ENCODE data around the gene LARP1.
"Not testable (repeated sequence)": the region's sequence is repeated elsewhere in the genome, so short reads cannot be mapped to it uniquely, and the experiment has no call there.

The LARP1 gene

DNA sequence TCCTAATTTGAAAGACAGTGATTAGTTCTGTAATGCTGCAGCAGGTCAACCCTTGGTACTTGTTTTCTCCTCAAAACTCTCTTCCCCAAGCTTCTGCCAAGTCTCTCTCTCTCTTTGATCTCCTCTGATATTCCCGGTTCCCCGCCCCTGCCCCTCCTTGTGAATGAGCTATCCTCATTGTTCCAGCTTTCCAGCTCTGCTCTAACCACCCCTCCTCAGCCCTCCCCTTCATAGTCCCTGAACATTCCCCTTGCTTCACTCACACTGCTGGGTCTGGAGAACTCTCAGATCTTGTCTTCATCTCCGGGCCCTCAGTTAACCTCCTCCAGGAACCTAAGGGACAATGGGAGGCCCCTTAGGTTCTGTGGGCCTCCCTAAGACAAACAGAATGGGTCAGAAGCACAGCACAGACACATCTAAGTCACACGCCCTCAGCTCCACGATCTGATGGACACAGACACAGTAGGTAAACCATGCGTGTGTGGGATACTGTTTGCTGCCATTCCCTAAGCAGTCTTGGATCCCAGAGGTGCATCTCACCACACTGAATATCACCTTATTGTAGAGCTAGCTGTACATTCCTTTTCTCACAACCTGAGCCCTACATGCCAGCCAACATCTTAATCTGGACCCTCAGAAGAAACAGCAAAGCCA is 17.4 kb upstream of the LARP1 start:
- no peaks in the 10 kb centered on the region for H3K4me1 ChIP-seq (ENCODE audit: control insufficient read depth, insufficient read depth, low read length)
- H3K4me2 ChIP-seq (ENCODE audit: low read length), result no peak overlapping the region
- H3K4me3 ChIP-seq (ENCODE audit: low read length), result no peak overlapping the region
- no peak overlapping the region for H3K9ac ChIP-seq (ENCODE audit: low read depth, low read length)
- no peaks in the 10 kb centered on the region for H3K27me3 ChIP-seq (ENCODE audit: control insufficient read depth, insufficient read depth, low read length)
- H3K9me3 ChIP-seq (replicated peaks; ENCODE audit: low read length), result no peaks in the 10 kb centered on the region
- no peaks in the 10 kb centered on the region for H3K36me3 ChIP-seq (ENCODE audit: insufficient read depth, low read length)

DNA sequence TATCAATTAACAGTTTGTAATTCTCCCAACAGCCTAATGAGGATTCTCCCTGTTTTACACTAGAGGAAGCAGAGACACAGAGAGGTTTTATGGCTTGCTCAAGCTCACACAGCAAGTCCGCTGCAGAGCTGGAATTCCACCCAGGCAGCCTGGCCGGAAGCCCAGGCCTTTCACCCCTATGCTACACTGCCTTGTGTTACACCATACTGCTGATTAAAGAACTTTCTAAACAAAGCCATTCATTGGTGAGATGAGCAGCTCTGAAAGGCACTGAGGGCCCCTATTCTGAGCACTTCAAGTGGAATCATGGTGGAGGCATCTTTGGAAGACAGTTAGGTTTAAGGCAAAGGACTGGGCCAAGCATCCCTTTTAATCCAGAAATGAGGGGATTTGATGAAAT is 14.7 kb upstream of the LARP1 start:
- Histone ChIP-seq H3K4me1 (ENCODE audit: control insufficient read depth, insufficient read depth, low read length) (no peaks in the 10 kb centered on the region), H3K36me3 (ENCODE audit: insufficient read depth, low read length) (no peaks in the 10 kb centered on the region), H3K4me2 (ENCODE audit: low read length) (no peak overlapping the region), H3K27me3 (ENCODE audit: control insufficient read depth, insufficient read depth, low read length) (no peaks in the 10 kb centered on the region), H3K9me3 (replicated peaks; ENCODE audit: low read length) (no peaks in the 10 kb centered on the region), H3K4me3 (ENCODE audit: low read length) (no peak overlapping the region), H3K9ac (ENCODE audit: low read depth, low read length) (no peak overlapping the region)

DNA sequence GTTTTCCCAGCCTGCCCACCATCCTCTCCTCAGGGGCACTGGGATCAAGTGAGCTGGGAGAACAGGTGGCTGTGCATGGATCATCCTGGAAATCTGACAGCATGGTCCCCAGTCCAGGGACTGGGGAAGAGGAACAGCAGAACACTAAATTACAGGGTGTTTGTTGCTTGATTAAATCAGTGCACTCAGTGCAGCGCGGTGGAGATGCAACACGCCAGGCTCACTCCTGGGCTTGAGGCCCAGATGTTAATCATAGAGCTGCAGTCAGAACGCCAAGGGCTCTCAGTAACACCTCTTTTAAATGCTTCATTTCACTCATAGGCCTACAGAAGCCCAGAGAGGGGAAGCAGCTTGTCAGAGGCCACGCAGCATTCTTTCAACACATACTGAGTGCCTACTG is 14.2 kb upstream of the LARP1 start:
- no peaks in the 10 kb centered on the region for H3K36me3 ChIP-seq (ENCODE audit: insufficient read depth, low read length)
- H3K27me3 ChIP-seq (ENCODE audit: control insufficient read depth, insufficient read depth, low read length), result no peaks in the 10 kb centered on the region
- no peak overlapping the region for H3K9ac ChIP-seq (ENCODE audit: low read depth, low read length)
- no peak overlapping the region for H3K4me3 ChIP-seq (ENCODE audit: low read length)
- no peaks in the 10 kb centered on the region for H3K4me1 ChIP-seq (ENCODE audit: control insufficient read depth, insufficient read depth, low read length)
- no peak overlapping the region for H3K4me2 ChIP-seq (ENCODE audit: low read length)
- no peaks in the 10 kb centered on the region for H3K9me3 ChIP-seq (replicated peaks; ENCODE audit: low read length)

DNA sequence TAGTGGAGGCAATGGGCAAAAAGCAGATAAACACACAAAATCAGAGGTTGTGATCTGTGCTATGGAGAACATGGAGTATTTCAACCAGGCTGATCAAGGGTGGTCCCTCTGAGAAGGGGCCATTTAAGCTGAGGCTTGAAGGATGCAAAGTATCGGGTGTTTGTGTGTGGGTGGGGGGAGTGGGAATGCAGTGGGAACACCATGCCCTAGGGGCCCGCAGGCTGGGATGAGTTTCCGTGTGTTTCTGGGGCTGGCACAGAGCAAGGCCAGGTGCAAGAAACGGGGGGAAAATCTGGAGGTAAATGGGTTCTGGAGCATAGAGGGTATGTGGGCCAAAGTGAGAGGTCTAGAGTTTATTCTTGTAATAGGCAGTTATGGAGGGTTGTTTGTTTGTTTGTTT is 13.8 kb upstream of the LARP1 start:
- Histone ChIP-seq H3K27me3 (ENCODE audit: control insufficient read depth, insufficient read depth, low read length) (no peaks in the 10 kb centered on the region), H3K9me3 (replicated peaks; ENCODE audit: low read length) (no peaks in the 10 kb centered on the region), H3K36me3 (ENCODE audit: insufficient read depth, low read length) (no peaks in the 10 kb centered on the region)

DNA sequence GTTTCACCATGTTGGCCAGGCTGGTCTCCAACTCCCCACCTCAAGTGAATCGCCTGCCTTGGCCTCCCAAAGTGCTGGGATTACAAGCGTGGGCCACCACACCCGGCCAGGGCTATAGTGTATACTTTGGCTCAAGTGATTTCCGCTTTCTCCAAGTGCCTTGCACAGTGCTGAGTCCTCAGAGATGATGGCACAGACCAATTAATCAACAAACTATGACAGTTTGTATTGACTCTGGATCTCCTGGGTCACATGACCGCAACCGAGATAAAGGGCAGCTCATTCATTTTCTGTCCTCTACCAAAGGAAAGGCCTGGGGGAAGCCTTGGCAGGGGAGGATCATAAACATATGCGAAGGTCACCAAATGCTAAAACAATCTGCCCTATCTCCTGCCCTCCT is 11.4 kb upstream of the LARP1 start:
- Histone ChIP-seq H3K4me3 (ENCODE audit: low read length) (no peak overlapping the region), H3K4me2 (ENCODE audit: low read length) (no peak overlapping the region), H3K4me1 (ENCODE audit: control insufficient read depth, insufficient read depth, low read length) (no peaks in the 10 kb centered on the region), H3K36me3 (ENCODE audit: insufficient read depth, low read length) (no peaks in the 10 kb centered on the region), H3K9me3 (replicated peaks; ENCODE audit: low read length) (no peaks in the 10 kb centered on the region), H3K27me3 (ENCODE audit: control insufficient read depth, insufficient read depth, low read length) (no peaks in the 10 kb centered on the region), H3K9ac (ENCODE audit: low read depth, low read length) (no peak overlapping the region)

More for the DNA sequence above, 13.8 kb upstream of the LARP1 start:
- H3K4me1 ChIP-seq (ENCODE audit: control insufficient read depth, insufficient read depth, low read length), result no peaks in the 10 kb centered on the region
- H3K4me2 ChIP-seq (ENCODE audit: low read length), result no peak overlapping the region
- H3K4me3 ChIP-seq (ENCODE audit: low read length), result no peak overlapping the region
- H3K9ac ChIP-seq (ENCODE audit: low read depth, low read length), result no peak overlapping the region

DNA sequence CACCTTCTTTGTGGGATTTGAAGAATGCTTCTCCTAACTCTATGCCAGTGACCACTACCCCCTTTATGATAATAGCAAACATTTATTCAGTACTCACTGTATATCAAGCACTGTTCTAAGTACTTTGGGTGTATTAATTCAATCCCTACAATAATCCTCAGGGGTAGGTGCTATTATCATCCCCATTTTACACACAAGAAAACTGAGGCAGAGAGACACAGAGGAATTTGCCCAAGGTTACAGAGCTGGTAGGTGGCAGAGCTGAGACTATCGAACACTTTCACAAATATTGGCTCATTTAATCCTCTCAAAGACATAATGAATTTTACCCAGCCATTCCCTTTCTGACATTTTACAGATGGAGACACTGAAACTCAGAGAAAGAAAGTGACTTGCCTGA is 9.8 kb upstream of the LARP1 start:
- no peaks in the 10 kb centered on the region for H3K36me3 ChIP-seq (ENCODE audit: insufficient read depth, low read length)
- H3K4me2 ChIP-seq (ENCODE audit: low read length), result no peak overlapping the region
- H3K9ac ChIP-seq (ENCODE audit: low read depth, low read length), result no peak overlapping the region
- no peaks in the 10 kb centered on the region for H3K27me3 ChIP-seq (ENCODE audit: control insufficient read depth, insufficient read depth, low read length)
- no peaks in the 10 kb centered on the region for H3K4me1 ChIP-seq (ENCODE audit: control insufficient read depth, insufficient read depth, low read length)
- no peaks in the 10 kb centered on the region for H3K9me3 ChIP-seq (replicated peaks; ENCODE audit: low read length)
- H3K4me3 ChIP-seq (ENCODE audit: low read length), result no peak overlapping the region

DNA sequence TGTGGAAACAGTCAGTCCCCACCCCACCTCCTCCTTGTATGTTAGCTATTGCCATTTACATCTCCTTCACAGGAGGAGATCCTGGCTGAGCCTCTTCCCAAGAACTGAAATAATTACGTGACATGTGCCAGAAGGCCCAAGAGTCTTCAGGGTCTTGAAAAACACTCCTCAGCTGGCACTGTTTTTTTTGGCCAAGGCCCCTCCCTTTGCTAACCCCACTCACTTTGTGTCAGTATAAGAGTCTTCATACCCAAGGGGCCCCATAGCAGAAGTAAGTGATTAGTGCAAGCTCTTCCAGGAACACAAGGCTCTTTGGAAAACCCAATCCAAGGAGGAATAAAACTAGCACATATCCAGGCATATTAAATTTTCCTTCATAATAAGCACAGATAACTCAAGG is 5.7 kb upstream of the LARP1 start:
- no peak overlapping the region for H3K9ac ChIP-seq (ENCODE audit: low read depth, low read length)
- no peak overlapping the region for H3K4me3 ChIP-seq (ENCODE audit: low read length)
- H3K4me1 ChIP-seq (ENCODE audit: control insufficient read depth, insufficient read depth, low read length), result peaks cover 12% of the 10 kb centered on the region

DNA sequence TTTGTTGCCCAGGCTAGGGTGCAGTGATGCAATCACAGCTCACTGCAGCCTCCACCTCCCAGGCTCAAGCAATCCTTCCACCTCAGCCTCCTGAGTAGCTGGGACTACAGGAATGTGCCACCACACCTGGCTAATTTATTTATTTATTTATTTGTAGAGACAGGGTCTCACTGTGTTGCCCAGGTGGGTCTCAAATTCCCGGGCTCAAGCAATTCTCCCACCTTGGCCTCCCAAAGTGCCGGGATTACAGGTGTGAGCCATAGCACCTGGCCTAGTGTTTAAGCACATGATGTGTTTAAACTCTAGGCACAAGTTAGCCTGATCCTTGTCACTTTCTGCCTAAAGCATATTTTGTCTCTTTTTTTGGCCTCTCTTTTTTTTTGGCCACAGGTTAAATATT is 4.5 kb upstream of the LARP1 start:
- H3K27me3 ChIP-seq (ENCODE audit: control insufficient read depth, insufficient read depth, low read length); H3K9me3 ChIP-seq (replicated peaks; ENCODE audit: low read length); H3K4me3 ChIP-seq (ENCODE audit: low read length); H3K36me3 ChIP-seq (ENCODE audit: insufficient read depth, low read length); H3K4me2 ChIP-seq (ENCODE audit: low read length); H3K9ac ChIP-seq (ENCODE audit: low read depth, low read length): not testable (repeated sequence)
- peaks cover 15% of the 10 kb centered on the region for H3K4me1 ChIP-seq (ENCODE audit: control insufficient read depth, insufficient read depth, low read length)

More for the DNA sequence above, 5.7 kb upstream of the LARP1 start:
- H3K36me3 ChIP-seq (ENCODE audit: insufficient read depth, low read length), result no peaks in the 10 kb centered on the region
- H3K9me3 ChIP-seq (replicated peaks; ENCODE audit: low read length), result no peaks in the 10 kb centered on the region
- no peak overlapping the region for H3K4me2 ChIP-seq (ENCODE audit: low read length)
- no peaks in the 10 kb centered on the region for H3K27me3 ChIP-seq (ENCODE audit: control insufficient read depth, insufficient read depth, low read length)

DNA sequence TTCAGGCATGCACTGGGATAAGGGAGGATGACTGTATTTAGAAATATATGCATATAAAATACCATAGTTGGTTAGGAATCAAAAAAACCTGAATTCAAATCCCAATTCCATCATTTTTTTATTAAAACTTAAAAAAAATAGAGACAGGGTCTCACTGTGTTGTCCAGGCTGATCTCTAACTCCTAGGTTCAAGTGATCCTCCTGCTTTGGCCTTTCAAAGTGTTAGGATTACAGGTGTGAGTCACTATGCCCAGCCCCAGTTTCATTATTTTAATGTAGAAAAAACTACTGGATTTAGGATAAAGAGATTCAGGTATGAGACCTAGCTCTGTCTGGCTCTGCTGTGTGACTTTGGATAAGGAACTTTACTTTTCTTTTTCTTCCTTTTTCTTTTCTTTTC is 3.3 kb upstream of the LARP1 start:
- H3K4me1 ChIP-seq (ENCODE audit: control insufficient read depth, insufficient read depth, low read length), result peaks cover 15% of the 10 kb centered on the region
- H3K9ac ChIP-seq (ENCODE audit: low read depth, low read length), result no peak overlapping the region
- no peaks in the 10 kb centered on the region for H3K9me3 ChIP-seq (replicated peaks; ENCODE audit: low read length)
- no peak overlapping the region for H3K4me3 ChIP-seq (ENCODE audit: low read length)
- H3K27me3 ChIP-seq (ENCODE audit: control insufficient read depth, insufficient read depth, low read length), result no peaks in the 10 kb centered on the region
- H3K4me2 ChIP-seq (ENCODE audit: low read length), result no peak overlapping the region
- H3K36me3 ChIP-seq (ENCODE audit: insufficient read depth, low read length), result no peaks in the 10 kb centered on the region

DNA sequence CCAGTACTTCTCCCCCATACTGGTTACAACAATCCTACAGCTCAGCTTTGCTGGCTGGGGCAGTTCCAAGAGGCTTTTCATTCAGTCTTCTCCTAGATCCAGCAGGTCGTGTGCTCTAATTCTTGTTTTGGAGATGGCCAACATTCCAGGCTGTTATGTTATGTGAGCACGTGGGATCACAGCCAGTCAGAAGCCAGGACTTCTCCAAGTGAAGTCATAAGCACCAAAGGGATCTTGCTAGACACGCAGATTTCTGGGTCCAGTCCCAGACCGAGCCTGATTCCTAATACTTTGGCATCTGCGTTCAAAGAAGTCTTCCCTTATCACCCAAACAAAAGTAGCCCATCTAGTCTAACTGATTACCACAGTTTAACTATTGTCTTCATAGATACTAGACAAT is 1.4 kb upstream of the LARP1 start:
- peak overlapping the region; percentile 95 for H3K9ac ChIP-seq (ENCODE audit: low read depth, low read length)
- H3K9me3 ChIP-seq (replicated peaks; ENCODE audit: low read length), result no peaks in the 10 kb centered on the region
- no peaks in the 10 kb centered on the region for H3K27me3 ChIP-seq (ENCODE audit: control insufficient read depth, insufficient read depth, low read length)
- H3K4me3 ChIP-seq (ENCODE audit: low read length), result peak overlapping the region; percentile 78
- H3K4me1 ChIP-seq (ENCODE audit: control insufficient read depth, insufficient read depth, low read length), result peaks cover 26% of the 10 kb centered on the region
- peak overlapping the region; percentile 96 for H3K4me2 ChIP-seq (ENCODE audit: low read length)
- no peaks in the 10 kb centered on the region for H3K36me3 ChIP-seq (ENCODE audit: insufficient read depth, low read length)

DNA sequence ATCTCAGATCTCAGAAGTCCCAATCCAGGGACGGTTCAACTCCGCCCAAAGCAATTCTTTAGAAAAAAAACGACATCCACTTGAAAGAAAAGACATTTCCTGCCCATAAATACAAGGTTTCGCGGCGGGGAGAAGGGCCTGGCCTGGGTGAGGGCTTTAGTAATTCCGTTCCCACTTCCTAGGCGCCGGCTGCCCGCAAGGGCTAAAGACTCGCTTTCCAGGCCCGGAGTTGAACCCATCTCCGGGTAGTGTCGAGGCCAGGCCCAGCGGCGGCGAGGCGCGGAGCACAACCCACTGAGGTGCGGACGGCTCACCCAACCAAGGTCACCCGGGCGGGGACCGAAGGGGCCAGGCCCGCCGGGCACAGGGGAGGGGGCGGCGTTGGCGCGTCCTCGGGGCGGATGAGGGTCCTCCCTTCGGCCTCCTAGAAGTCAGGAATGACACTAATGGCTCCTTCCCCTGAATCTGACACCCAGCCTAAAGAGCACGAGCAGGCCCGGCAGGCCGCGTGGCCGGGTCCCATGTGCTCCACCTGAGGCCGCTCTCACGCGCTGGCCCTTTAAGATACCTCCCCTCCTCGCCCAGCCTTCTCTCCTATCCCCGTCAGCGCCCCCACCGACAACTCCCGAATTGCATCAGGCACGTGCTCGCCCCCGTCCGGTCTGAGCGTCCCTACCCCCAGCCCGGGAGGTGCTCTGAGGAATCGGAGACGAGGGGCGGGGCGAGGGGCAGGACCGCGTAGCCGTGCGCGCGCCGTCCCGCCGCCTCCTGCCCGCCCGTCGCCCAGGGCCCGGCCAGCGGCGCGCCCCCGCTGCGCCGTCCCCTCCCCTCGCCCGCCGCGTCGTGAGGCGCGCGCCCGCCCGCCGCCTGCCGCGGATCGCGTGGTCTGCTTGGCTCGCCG is 467 bp upstream of the LARP1 start:
- Histone ChIP-seq H3K4me1 (ENCODE audit: control insufficient read depth, insufficient read depth, low read length) (peaks cover 35% of the 10 kb centered on the region), H3K27me3 (ENCODE audit: control insufficient read depth, insufficient read depth, low read length) (no peaks in the 10 kb centered on the region), H3K9ac (ENCODE audit: low read depth, low read length) (peak overlapping the region; percentile 95), H3K36me3 (ENCODE audit: insufficient read depth, low read length) (no peaks in the 10 kb centered on the region), H3K4me3 (ENCODE audit: low read length) (peak overlapping the region; percentile 95), H3K4me2 (ENCODE audit: low read length) (peak overlapping the region; percentile 96), H3K9me3 (replicated peaks; ENCODE audit: low read length) (no peaks in the 10 kb centered on the region)
